Parathyroid adenoma (tissue), 2 donors: ENCODE measurements around the gene FBLN2.

ENCODE experiments used
- H2AFZ ChIP-seq: fragments of 300-600 bp; sonication (generic); one replicate; pipeline ENCODE4 v1.7.0; 2017; ENCODE audit warnings: antibody characterized with exemption, mild to moderate bottlenecking
- H3K27ac ChIP-seq: fragments of 300-600 bp; sonication (generic); one replicate; pipeline ENCODE4 v1.7.0; 2017
- H3K27me3 ChIP-seq: fragments of 300-600 bp; sonication (generic); one replicate; pipeline ENCODE4 v1.7.0; 2017; ENCODE audit warnings: low read length; ENCODE audit not compliant: control insufficient read depth, insufficient read depth
- H3K36me3 ChIP-seq: fragments of 300-600 bp; sonication (generic); one replicate; pipeline ENCODE4 v1.7.0; 2017; ENCODE audit warnings: low read length; ENCODE audit not compliant: control insufficient read depth, insufficient read depth
- H3K4me1 ChIP-seq: fragments of 300-600 bp; sonication (generic); one replicate; pipeline ENCODE4 v1.7.0; 2017; ENCODE audit warnings: control low read depth
- H3K4me2 ChIP-seq: fragments of 300-600 bp; sonication (generic); one replicate; pipeline ENCODE4 v1.7.0; 2017; ENCODE audit warnings: low read length
- H3K4me3 ChIP-seq: fragments of 300-600 bp; sonication (generic); one replicate; pipeline ENCODE4 v1.7.0; 2017; ENCODE audit warnings: low read depth, low read length
- H3K79me2 ChIP-seq: fragments of 300-600 bp; sonication (generic); one replicate; pipeline ENCODE4 v1.7.0; 2017; ENCODE audit warnings: control low read depth
- H3K9ac ChIP-seq: fragments of 300-600 bp; sonication (generic); one replicate; pipeline ENCODE4 v1.7.0; 2017; ENCODE audit warnings: mild to moderate bottlenecking
- H3K9me3 ChIP-seq: fragments of 300-600 bp; sonication (generic); one replicate; pipeline ENCODE4 v1.7.0; 2017; ENCODE audit warnings: low read length; ENCODE audit not compliant: control insufficient read depth
- TF ChIP-seq, protein P1 (sequence below): fragments of 300-600 bp; sonication (generic); IDR thresholded peaks from one replicate; pipeline ENCODE4 v1.7.0; 2017; ENCODE audit warnings: antibody characterized with exemption, mild to moderate bottlenecking
- donor health status: primary hyperparathyroidism.

The FBLN2 gene

GRCh38 chr3:13682331-13683013 lies 133.5 kb downstream of the FBLN2 start:
- H3K9ac ChIP-seq: no peak overlapping the region
- no peaks in the 10 kb centered on the region for H3K9me3 ChIP-seq
- TF ChIP-seq, protein P1, sequence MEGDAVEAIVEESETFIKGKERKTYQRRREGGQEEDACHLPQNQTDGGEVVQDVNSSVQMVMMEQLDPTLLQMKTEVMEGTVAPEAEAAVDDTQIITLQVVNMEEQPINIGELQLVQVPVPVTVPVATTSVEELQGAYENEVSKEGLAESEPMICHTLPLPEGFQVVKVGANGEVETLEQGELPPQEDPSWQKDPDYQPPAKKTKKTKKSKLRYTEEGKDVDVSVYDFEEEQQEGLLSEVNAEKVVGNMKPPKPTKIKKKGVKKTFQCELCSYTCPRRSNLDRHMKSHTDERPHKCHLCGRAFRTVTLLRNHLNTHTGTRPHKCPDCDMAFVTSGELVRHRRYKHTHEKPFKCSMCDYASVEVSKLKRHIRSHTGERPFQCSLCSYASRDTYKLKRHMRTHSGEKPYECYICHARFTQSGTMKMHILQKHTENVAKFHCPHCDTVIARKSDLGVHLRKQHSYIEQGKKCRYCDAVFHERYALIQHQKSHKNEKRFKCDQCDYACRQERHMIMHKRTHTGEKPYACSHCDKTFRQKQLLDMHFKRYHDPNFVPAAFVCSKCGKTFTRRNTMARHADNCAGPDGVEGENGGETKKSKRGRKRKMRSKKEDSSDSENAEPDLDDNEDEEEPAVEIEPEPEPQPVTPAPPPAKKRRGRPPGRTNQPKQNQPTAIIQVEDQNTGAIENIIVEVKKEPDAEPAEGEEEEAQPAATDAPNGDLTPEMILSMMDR: no peak
- H2AFZ ChIP-seq: no peak overlapping the region
- H3K36me3 ChIP-seq: no peaks in the 10 kb centered on the region
- H3K4me3 ChIP-seq: no peak overlapping the region
- no peaks in the 10 kb centered on the region for H3K4me1 ChIP-seq
- H3K79me2 ChIP-seq: no peaks in the 10 kb centered on the region
- no peaks in the 10 kb centered on the region for H3K27me3 ChIP-seq
- H3K4me2 ChIP-seq: no peak overlapping the region
- no peak overlapping the region for H3K27ac ChIP-seq

GRCh38 chr3:13683288-13683687 lies 134.4 kb downstream of the FBLN2 start:
- Histone ChIP-seq H3K9ac (no peak overlapping the region), H3K4me3 (no peak overlapping the region), H3K9me3 (no peaks in the 10 kb centered on the region), H2AFZ (no peak overlapping the region), H3K27me3 (no peaks in the 10 kb centered on the region), H3K4me2 (no peak overlapping the region), H3K4me1 (no peaks in the 10 kb centered on the region), H3K79me2 (no peaks in the 10 kb centered on the region), H3K36me3 (no peaks in the 10 kb centered on the region), H3K27ac (no peak overlapping the region)
- TF ChIP-seq, protein P1: no peak

DNA sequence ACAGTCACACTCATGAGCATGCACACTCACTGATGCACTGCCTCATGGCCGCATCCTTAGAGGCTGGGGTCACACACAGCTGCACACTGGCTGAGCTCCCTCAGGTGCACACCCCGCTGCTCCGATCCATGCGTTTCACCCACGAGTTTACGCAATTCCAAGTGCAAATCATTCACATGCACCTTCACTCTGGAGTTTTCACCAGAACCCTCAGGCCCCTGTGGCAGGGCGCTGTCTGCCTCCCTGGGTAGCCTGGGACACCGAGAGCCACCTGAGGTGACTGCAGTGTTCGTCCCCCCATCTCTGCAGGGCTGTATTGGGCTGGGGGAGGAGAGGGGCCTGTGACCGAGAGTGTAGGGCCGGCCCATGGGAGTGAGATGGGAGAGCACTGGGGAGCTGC lies 134.8 kb downstream of the FBLN2 start:
- TF ChIP-seq, protein P1: no peak
- Histone ChIP-seq H3K27ac (no peak overlapping the region), H2AFZ (no peak overlapping the region), H3K4me3 (no peak overlapping the region), H3K36me3 (no peaks in the 10 kb centered on the region), H3K79me2 (no peaks in the 10 kb centered on the region), H3K4me2 (no peak overlapping the region), H3K9ac (no peak overlapping the region), H3K27me3 (no peaks in the 10 kb centered on the region), H3K4me1 (no peaks in the 10 kb centered on the region), H3K9me3 (no peaks in the 10 kb centered on the region)

GRCh38 chr3:13684350-13684749 lies 135.4 kb downstream of the FBLN2 start:
- TF ChIP-seq, protein P1: no peak
- Histone ChIP-seq H3K27ac (no peak overlapping the region), H3K79me2 (no peaks in the 10 kb centered on the region), H3K36me3 (no peaks in the 10 kb centered on the region), H3K9ac (no peak overlapping the region), H3K4me2 (no peak overlapping the region), H3K4me3 (no peak overlapping the region), H3K27me3 (no peaks in the 10 kb centered on the region), H3K9me3 (no peaks in the 10 kb centered on the region), H2AFZ (no peak overlapping the region), H3K4me1 (no peaks in the 10 kb centered on the region)

GRCh38 chr3:13684854-13685253 lies 135.9 kb downstream of the FBLN2 start:
- Histone ChIP-seq H3K4me1 (no peaks in the 10 kb centered on the region), H3K9ac (no peak overlapping the region), H3K9me3 (no peaks in the 10 kb centered on the region), H3K36me3 (no peaks in the 10 kb centered on the region), H3K27ac (no peak overlapping the region), H3K79me2 (no peaks in the 10 kb centered on the region), H3K27me3 (no peaks in the 10 kb centered on the region), H3K4me2 (no peak overlapping the region), H2AFZ (no peak overlapping the region), H3K4me3 (no peak overlapping the region)
- TF ChIP-seq, protein P1: no peak
